Adrenal gland (tissue), 12 donors: ENCODE data around the gene IGFL3. TPM values are rescaled to one million over a fixed set of nuclear protein-coding genes. Genes with fewer than 3 reads are reported as not detected.
"Not testable (repeated sequence)": the region's sequence is repeated elsewhere in the genome, so short reads cannot be mapped to it uniquely, and the experiment has no call there.

Source experiments
- DNase-seq, 7 donors: peaks; one replicate each; pipeline ENCODE4 v3.0.0-alpha.2; 2019 to 2020
- H3K27ac ChIP-seq, 5 donors: fragments of 200-600 bp; sonication (generic) in 4 of 5; 1 replicate in 3 of 5; 2 replicates in 2 of 5; pipeline versions ENCODE4 v1.5.1 to v1.8.0; 2016 to 2020; ENCODE audit warnings: mild to moderate bottlenecking in 1 of 5
- H3K27me3 ChIP-seq: fragments of 200-600 bp; 2 replicates; pipeline ENCODE4 v1.8.0; 2021
- H3K36me3 ChIP-seq, 2 donors: fragments of 200-600 bp; replicated peaks in 1 of 2; 1 replicate in 1 of 2; 2 replicates in 1 of 2; pipeline versions ENCODE4 v1.5.1 to v1.8.0; 2018 to 2022
- H3K4me1 ChIP-seq, 2 donors: fragments of 200-600 bp; replicated peaks in 1 of 2; 1 replicate in 1 of 2; 2 replicates in 1 of 2; pipeline versions ENCODE4 v1.5.1 to v1.8.0; 2018 to 2021
- H3K4me3 ChIP-seq, 4 donors: fragments of 200-600 bp; sonication (generic) in 3 of 4; one replicate each; pipeline ENCODE4 v1.5.1; 2016 to 2018
- H3K9me3 ChIP-seq, 3 donors: fragments of 200-600 bp; sonication (generic) in 1 of 3; replicated peaks in 1 of 3; 1 replicate in 2 of 3; 2 replicates in 1 of 3; pipeline versions ENCODE4 v1.5.1 to v1.8.0; 2016 to 2021
- POLR2A ChIP-seq, 2 donors: fragments of 450-650 bp; IDR thresholded peaks; one replicate each; pipeline ENCODE4 v1.6.1; 2017; ENCODE audit warnings: antibody characterized with exemption in 2 of 2, mild to moderate bottlenecking in 2 of 2, moderate library complexity in 1 of 2
- WGBS, 4 donors: extraction: QIAGEN DNeasy Blood & Tissue Kit in 2 of 4; methylation state at CpG; one replicate each; pipeline versions ENCODE4 v1.1.5 to v1.1.7; 2013 to 2017; 5-methylcytosine and 5-hydroxymethylcytosine counted together
- intact Hi-C, 2 donors: fragments of 100-400 bp; cut with DNase I; formaldehyde crosslinking; loops; one replicate each; pipeline versions ENCODE4 v1.14.1 to v1.15.0; 2022 to 2023
- polyA plus RNA-seq, 3 donors: library from polyadenylated mRNA; stranded (reverse); fragments of 200-250 nt in 2 of 3; fragments of 350-450 nt in 1 of 3; fragmentation: Illumina TruSeq in 1 of 3; extraction: RNeasy Lipid Tissue Mini Kit (QIAGEN cat#74804) in 1 of 3; gene quantifications; one replicate each; pipeline ENCODE4 v1.2.3, GENCODE V29; 2013 to 2014
- total RNA-seq, 9 donors: library from RNA; depleted of rRNA in 4 of 9; stranded (reverse); fragments of >200 nt in 4 of 9; fragments of 120-200 nt in 1 of 9; fragmentation: NEBNext Ultra II Directional in 1 of 9; extraction: Animal tissue kit (Norgen Biotek cat#: 25700) in 1 of 9; gene quantifications; one replicate each; pipeline versions ENCODE4 v1.1.0 to v1.2.4, GENCODE V29; 2013 to 2023
- TF ChIP-seq, protein P1 (sequence below), 6 experiments: fragments of 450-650 bp in 4 of 6; fragments of 200-600 bp in 2 of 6; sonication (generic) in 1 of 6; IDR thresholded peaks; 1 replicate in 5 of 6; 2 replicates in 1 of 6; pipeline versions ENCODE4 v1.5.1 to v1.8.0; 2016 to 2021; ENCODE audit warnings: antibody characterized with exemption in 6 of 6, mild to moderate bottlenecking in 2 of 6, moderate library complexity in 1 of 6
- donor health status: healthy with polysubstance abuse.
- donor health status: Bipolar disorder and iron deficiency.
- donor health status: DM: yes; HTN: yes; CAD: no.
- donor health status: DM: no; HTN: no; CAD: no.
- donor health status: DM: no; HTN: no; CAD: no.
- donor health status: DM: yes; HTN: yes; CAD: no.

The IGFL3 gene
- total and polyA plus RNA-seq, 12 donors: not detected

DNA sequence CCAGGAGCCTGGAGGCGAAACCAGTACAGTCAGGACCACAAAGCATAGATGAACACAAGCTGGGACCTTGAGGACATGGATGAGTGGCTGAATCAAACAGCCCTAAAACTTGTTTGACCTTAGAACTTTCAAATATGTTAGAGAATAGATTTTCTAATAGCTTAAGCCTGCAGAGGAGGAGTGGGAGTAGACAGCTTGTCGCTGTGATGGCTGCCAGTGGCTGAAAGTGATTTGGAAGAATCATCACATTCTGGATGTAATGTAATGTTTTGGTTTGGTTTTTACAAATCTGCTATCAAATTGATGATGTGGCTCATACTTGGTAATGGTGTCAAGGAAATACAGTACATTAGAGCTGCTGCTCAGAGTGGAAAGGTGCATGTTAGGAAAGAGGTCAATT, 12.0 kb downstream of the IGFL3 start:
- H3K9me3 ChIP-seq: no peaks in the 10 kb centered on the region
- no peak overlapping the region for H3K4me3 ChIP-seq
- peaks cover 10% of the 10 kb centered on the region for H3K27me3 ChIP-seq
- no peaks in the 10 kb centered on the region for H3K36me3 ChIP-seq
- no peaks in the 10 kb centered on the region for H3K4me1 ChIP-seq
- TF ChIP-seq, protein P1, sequence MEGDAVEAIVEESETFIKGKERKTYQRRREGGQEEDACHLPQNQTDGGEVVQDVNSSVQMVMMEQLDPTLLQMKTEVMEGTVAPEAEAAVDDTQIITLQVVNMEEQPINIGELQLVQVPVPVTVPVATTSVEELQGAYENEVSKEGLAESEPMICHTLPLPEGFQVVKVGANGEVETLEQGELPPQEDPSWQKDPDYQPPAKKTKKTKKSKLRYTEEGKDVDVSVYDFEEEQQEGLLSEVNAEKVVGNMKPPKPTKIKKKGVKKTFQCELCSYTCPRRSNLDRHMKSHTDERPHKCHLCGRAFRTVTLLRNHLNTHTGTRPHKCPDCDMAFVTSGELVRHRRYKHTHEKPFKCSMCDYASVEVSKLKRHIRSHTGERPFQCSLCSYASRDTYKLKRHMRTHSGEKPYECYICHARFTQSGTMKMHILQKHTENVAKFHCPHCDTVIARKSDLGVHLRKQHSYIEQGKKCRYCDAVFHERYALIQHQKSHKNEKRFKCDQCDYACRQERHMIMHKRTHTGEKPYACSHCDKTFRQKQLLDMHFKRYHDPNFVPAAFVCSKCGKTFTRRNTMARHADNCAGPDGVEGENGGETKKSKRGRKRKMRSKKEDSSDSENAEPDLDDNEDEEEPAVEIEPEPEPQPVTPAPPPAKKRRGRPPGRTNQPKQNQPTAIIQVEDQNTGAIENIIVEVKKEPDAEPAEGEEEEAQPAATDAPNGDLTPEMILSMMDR (IDR thresholded peaks at IDR 0.05): no peak
- H3K27ac ChIP-seq: no peak overlapping the region
- WGBS, 4 donors: 60 to 81% (median 68%) methylated on average over 1 to 2 of the region's 2 CpGs
- DNase-seq: no peak
- intact Hi-C loops: no loop called here

DNA sequence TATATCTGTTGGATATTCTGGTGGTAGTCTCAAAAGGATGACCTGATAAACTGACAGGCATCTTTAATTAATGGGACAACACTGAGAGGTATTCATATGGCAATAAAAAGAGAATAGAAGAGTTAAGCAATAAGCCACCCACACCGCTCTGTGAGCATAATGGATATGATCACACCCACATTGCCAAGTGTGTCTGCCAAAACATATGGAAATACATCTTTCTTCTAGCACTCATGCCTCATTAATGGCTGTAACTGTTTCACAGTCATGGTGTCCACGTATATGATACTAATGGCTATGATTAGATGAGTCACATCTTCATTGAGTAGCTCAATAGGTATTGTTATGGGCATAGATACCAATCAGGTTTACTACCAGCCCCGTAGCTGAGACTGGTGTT, 13.1 kb downstream of the IGFL3 start:
- Histone ChIP-seq H3K9me3 (no peaks in the 10 kb centered on the region), H3K36me3 (no peaks in the 10 kb centered on the region), H3K27ac (no peak overlapping the region), H3K4me3 (no peak overlapping the region), H3K27me3 (peaks cover 10% of the 10 kb centered on the region), H3K4me1 (no peaks in the 10 kb centered on the region)
- DNase-seq: no peak
- 58 to 79% (median 68%) methylated on average over 3 of the region's 3 CpGs for WGBS, 4 donors
- TF ChIP-seq, protein P1 (IDR thresholded peaks at IDR 0.05): no peak
- TF ChIP-seq POLR2A (IDR thresholded peaks at IDR 0.05): no peak
- intact Hi-C loops: no loop called here

DNA sequence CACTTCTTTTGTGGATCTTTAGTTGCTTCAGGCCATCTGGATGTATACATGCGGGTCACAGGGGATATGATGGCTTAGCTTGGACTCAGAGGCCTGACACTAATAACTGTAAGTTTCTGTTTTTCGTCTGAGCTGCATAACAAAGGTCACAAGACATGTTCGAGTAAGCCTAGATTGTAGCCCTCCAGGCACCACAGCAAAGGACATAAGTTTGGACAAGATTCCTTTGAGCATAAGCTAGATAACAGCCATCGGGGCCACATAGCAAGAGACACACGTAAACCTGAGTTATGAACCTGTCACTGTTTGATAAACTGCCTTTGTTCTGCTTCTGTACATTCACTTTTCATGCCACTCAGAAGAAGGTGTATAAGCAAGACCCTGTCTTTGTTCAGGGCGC, 14.6 kb downstream of the IGFL3 start:
- intact Hi-C loops: no loop called here
- Histone ChIP-seq H3K27me3 (peaks cover 10% of the 10 kb centered on the region), H3K4me3 (no peak overlapping the region), H3K9me3 (no peaks in the 10 kb centered on the region), H3K4me1 (no peaks in the 10 kb centered on the region), H3K36me3 (no peaks in the 10 kb centered on the region), H3K27ac (no peak overlapping the region)
- no peak for DNase-seq
- TF ChIP-seq, protein P1 (IDR thresholded peaks at IDR 0.05): no peak
- TF ChIP-seq POLR2A (IDR thresholded peaks at IDR 0.05): no peak
- WGBS, 4 donors: 60 to 68% (median 67%) methylated on average over 6 of the region's 6 CpGs

DNA sequence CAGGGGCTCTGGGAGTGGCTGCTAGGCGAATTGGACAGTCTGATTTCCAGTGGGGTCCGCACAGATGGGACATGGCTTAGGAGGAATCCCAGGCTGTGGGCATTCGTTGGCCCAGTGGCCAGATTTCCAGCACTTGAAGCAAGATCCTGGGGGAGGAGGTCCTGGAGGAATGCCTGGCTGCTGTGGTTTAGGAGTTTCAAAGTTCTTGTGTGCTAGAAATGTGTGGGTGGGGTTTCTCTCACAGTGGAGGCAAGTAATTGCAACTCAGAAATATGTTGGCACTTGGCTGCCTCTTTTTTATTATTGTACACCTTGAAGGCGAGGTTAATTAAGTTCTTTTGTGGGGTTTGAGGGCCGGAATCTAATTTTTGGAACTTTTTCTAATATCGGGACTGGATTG, 17.1 kb downstream of the IGFL3 start:
- no peaks in the 10 kb centered on the region for H3K36me3 ChIP-seq
- no peak overlapping the region for H3K4me3 ChIP-seq
- no peaks in the 10 kb centered on the region for H3K9me3 ChIP-seq
- no peak for DNase-seq
- TF ChIP-seq, protein P1 (IDR thresholded peaks at IDR 0.05): no peak
- no peak for TF ChIP-seq POLR2A (IDR thresholded peaks at IDR 0.05)
- peaks cover 5% of the 10 kb centered on the region for H3K27me3 ChIP-seq
- no peak overlapping the region for H3K27ac ChIP-seq
- H3K4me1 ChIP-seq: no peaks in the 10 kb centered on the region
- WGBS, 4 donors: 60 to 80% (median 73%) methylated on average over 5 to 6 of the region's 6 CpGs
- intact Hi-C loops: no loop called here

DNA sequence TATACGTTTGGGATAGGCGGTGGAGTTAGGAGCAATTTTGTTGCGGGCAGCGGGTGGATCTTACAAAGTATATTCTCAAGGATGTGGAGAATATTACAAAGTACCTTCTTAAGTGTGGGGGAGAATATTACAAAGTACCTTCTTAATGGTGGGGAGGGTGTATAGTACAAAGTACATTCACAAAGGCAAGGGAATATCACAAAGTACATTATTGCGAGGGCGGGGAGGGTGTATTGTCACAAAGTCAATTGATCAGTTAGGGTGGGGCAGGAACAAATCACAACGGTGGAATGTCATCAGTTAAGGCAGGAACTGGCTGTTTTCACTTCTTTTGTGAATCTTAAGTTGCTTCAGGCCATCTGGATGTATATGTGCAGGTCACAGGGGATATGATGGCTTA, 22.2 kb downstream of the IGFL3 start:
- 78 to 88% (median 85%) methylated on average over 7 of the region's 7 CpGs for WGBS, 4 donors
- H3K4me1 ChIP-seq, H3K27ac ChIP-seq, H3K27me3 ChIP-seq, DNase-seq, H3K36me3 ChIP-seq, H3K4me3 ChIP-seq, H3K9me3 ChIP-seq, intact Hi-C loops: not testable (repeated sequence)
